ENCODE data around the gene MAN2A2.
"Not testable (repeated sequence)": the region's sequence is repeated elsewhere in the genome, so short reads cannot be mapped to it uniquely, and the experiment has no call there.

The MAN2A2 gene

GRCh38 chr15:90884719-90885431 lies 18.2 kb upstream of the MAN2A2 start:
- DNase-seq: no peak

GRCh38 chr15:90885432-90886290 lies 17.4 kb upstream of the MAN2A2 start:
- DNase-seq: no peak

DNA sequence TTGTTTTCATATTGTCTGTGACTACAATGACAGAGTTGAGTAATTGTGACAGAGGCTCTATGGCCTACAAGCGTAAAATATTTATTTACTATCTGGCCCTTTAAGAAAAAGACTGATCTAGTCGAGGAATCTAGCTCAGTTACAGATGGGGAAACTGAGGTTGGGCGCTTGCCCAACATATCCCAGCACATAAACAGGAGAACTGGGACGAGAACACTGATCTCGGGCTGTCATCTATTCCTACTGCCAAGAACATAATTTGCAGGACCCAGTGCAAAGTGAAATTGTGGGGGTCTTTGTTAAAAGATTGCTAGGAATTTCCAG lies 16.8 kb upstream of the MAN2A2 start:
- no peak for DNase-seq

- DNase-seq: no peak
Measured at GRCh38 chr15:90887037-90887481, 16.0 kb upstream of the MAN2A2 start.

GRCh38 chr15:90889313-90889730 lies 13.8 kb upstream of the MAN2A2 start:
- DNase-seq: no peak

GRCh38 chr15:90889736-90890456 lies 13.2 kb upstream of the MAN2A2 start:
- DNase-seq: no peak

- no peak for DNase-seq
Measured at GRCh38 chr15:90890839-90891238, 12.3 kb upstream of the MAN2A2 start.

DNA sequence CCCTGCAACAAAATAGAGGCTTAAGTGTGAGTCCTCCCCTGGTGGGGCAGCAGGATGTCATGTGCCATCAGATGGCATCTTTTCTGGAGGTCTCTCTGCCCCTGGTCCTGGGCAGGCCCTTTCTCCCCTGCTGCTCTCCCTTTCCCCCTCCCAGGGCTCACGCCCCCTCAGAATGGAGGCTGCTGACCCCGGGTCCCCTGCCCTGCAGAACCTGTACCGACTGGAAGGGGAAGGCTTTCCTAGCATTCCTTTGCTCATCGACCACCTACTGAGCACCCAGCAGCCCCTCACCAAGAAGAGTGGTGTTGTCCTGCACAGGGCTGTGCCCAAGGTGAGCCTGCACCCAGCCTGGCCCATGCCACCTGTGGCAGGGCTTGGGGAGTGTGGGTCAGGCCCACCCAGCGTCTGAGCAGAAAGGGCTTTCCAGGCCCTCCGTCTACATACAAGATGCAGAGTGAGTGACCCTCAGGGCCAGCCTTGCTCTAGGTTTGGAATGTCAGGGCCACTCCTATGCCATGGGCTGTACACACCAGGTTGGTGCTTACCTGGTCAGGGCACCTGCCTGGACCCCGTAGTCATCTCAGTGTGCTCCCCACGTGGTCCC lies 11.7 kb upstream of the MAN2A2 start:
- DNase-seq: no peak

DNA sequence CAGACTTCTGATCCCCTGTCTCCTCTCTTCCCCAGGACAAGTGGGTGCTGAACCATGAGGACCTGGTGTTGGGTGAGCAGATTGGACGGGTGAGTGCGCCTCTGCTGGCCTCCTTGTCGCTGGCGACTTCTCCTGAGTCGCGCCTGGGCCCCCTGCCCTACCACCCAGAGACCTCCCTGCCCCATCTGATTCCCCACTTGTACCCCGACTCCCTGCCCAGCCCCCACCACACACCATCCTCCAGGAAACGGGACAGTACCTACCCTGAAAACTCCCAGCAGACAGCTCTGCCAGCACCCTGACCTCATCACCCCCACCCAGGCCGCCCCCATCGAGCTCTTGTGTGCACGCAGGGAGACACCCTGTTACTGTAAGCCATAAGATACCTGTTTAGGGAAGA lies 11.1 kb upstream of the MAN2A2 start:
- no peak for DNase-seq

DNA sequence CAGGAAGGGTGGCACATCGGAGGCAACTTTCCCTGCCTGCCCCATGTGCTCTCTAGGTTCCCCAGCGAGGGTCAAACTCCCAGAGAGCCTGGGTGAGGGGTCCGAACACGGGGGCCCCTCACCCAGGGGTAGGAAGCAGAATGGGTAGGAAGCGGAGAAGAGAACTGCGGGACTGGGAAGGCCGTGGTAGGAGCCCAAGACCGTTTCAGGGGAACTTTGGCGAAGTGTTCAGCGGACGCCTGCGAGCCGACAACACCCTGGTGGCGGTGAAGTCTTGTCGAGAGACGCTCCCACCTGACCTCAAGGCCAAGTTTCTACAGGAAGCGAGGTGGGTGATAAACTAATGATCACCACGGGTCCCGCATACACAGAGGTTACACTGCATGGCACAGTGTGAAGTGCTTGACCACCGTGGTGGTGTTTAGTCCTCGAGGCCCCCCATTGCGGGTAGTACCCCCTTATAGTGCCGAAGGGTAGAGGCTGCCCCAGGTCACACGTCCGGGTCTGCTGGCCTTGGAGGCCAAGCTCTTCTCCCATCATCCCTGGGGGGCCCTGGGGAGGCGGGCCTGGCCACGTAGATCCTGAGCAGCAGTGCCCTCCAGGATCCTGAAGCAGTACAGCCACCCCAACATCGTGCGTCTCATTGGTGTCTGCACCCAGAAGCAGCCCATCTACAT lies 10.5 kb upstream of the MAN2A2 start:
- DNase-seq: no peak

GRCh38 chr15:90893175-90894090 lies 9.7 kb upstream of the MAN2A2 start:
- no peak for DNase-seq

- DNase-seq: no peak
Measured at GRCh38 chr15:90895571-90896117, 7.5 kb upstream of the MAN2A2 start.

- not testable (repeated sequence) for DNase-seq
Measured at GRCh38 chr15:90897131-90897655, 5.9 kb upstream of the MAN2A2 start.

DNA sequence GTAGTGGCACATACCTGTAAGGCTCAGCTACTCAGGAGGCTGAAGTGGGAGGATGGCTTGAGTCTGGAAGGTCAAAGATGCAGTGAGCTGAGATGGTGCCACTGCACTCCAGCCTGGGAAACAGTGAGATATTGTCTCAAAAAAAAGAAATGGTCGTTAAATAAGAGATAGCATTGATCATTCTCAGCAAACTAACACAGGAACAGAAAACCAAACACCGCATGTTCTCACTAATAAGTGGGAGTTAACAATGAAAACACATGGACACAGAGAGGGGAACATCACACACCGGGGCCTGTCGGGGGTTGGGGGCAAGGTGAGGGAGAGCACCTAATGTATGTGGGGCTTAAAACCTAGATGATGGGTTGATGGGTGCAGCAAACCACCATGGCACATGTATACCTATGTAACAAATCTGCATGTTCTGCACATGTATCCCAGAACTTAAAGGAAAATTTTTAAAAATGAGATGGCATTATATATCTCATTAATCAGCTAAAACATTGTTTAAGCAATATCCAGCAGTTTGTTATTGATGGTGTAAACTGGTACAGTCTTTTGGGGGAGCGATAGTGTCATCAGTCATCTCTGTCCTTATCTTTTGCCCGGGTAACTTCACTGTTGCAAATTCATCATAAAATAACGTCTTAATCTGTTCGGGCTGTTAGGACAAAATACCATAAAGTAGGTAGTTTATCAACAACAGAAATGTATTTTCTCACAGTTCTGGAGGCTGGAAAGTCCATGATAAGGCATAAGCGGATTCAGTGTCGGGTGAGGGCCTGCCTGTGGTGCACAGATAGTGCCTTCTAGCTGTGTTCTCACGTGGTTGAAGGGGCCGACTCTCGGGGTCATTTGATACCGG lies 1.7 kb upstream of the MAN2A2 start:
- DNase-seq: no peak

DNA sequence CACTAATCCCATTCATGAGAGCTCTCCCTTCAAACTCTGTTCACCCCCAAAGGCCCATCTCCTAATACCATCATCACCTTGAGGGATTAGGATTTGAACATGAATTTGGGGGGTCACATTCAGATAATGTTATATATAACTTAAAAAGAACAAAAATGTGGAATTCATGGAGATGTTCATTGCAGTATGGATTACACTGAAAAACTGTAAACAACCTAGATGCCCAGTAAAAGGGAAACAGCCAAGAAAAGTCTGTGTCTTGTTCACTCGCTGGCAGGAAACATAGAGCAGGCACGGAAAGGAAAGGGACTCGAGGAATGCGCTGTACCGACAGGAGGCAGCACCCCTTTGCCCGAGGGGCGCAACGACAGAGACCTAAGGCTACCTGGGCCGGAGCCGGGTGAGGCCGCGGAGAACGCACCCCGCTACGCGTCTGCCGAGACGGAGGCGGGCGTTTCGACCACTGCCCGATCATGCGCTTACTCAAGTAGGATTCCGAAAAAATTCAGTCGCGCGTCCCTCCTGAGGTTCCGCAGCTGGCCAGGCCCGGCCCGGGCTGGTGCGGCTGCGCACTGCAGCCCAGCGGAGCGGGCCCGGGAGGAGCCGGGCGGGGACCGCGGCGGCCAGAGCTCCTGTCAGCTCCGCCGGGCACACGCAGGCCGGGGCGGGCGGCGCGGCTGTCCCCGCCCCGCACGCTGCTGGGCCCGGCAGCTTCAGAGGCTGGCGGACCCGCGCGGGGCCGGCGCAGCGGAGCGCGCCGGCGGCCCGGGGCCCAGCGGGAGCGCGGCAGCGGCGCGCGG lies 862 bp upstream of the MAN2A2 start:
- DNase-seq: no peak

DNA sequence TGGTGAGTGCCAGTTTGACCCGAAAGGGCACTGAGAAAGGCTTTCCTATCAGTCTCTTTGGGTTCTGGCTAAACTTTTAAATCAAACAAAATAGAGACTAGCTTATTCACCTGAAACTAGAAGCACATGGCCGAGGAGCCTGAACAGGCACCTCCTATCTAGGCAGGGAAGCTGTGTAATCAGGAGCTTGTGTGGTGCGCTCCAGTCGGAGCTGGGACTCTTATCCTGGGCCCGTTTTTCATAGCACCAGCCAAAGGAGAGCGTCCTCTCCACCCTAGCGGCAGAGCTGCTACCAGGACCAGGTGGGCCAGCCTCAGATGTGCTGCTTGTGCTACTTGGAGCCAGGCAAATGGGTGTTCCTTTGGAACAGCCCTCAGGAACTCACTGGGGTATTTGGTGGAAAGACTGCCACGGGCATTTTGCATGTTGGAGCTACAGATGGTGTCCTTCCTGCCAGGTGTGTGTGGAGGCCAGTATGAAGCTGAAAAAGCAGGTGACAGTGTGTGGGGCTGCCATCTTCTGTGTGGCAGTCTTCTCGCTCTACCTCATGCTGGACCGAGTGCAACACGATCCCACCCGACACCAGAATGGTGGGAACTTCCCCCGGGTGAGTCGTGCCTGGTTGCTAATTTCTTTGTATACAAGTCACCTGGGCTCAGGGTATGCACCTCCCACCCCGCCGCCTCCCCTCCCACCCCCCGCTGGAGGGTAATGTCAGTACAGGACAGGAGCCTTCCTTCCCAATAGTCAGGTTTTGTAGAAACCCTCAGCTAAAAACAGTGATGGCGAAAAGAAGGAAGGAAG lies 833 bp downstream of the MAN2A2 start:
- no peak for DNase-seq

GRCh38 chr15:90904746-90905145 lies 1.6 kb downstream of the MAN2A2 start:
- no peak for DNase-seq

Measured in cortex of kidney (tissue), 1 donor.